HEK293 (cell line): ENCODE measurements around the gene NLGN4Y.

Source experiments
- CTCF ChIA-PET: fragments of 350-600 bp; formaldehyde crosslinking; extraction: SDS; loops from one replicate; lab custom pipeline; 2021; ENCODE audit warnings: antibody characterized with exemption; lab: Yijun Ruan, JAX
- POLR2A ChIA-PET: fragments of 300-600 bp; formaldehyde crosslinking; extraction: SDS; loops from one replicate; lab custom pipeline; 2020; ENCODE audit warnings: antibody characterized with exemption, inconsistent platforms; lab: Yijun Ruan, JAX
- H3K27ac ChIP-seq: fragments of 200-500 bp; sonication (Bioruptor generic); 2 replicates; pipeline ENCODE4 v1.5.1; 2014; ENCODE audit warnings: low read depth, low read length, control low read depth, inconsistent platforms; ENCODE audit errors: extremely low read depth
- H3K36me3 ChIP-seq, 2 experiments: fragments of 200-500 bp in 1 of 2; sonication (Bioruptor generic) in 1 of 2; 1 replicate in 1 of 2; 2 replicates in 1 of 2; pipeline ENCODE4 v1.5.1; 2014 to 2017; ENCODE audit warnings: inconsistent platforms in 2 of 2, low read length in 2 of 2; ENCODE audit not compliant: control insufficient read depth in 2 of 2, insufficient read depth in 1 of 2
- H3K4me1 ChIP-seq: fragments of 200-500 bp; sonication (Bioruptor generic); 2 replicates; pipeline ENCODE4 v1.5.1; 2014; ENCODE audit warnings: mild to moderate bottlenecking, low read length, inconsistent platforms; ENCODE audit not compliant: control insufficient read depth, insufficient read depth
- H3K4me3 ChIP-seq: 2 replicates; pipeline ENCODE4 v1.5.1; 2011; ENCODE audit warnings: low read depth, mild to moderate bottlenecking, control low read depth, low read length, moderate library complexity
- H3K9me3 ChIP-seq: fragments of 200-500 bp; sonication (Bioruptor generic); 2 replicates; pipeline ENCODE4 v1.5.1; 2014; ENCODE audit warnings: low read depth, low read length, inconsistent platforms; ENCODE audit not compliant: control insufficient read depth, insufficient read depth
- FEZF1 ChIP-seq: fragments of 450-650 bp; formaldehyde crosslinking; IDR thresholded peaks from 2 replicates; pipeline ENCODE4 v1.5.1; 2016; ENCODE audit warnings: missing biosample characterization, missing genetic modification characterization
- GFI1B ChIP-seq: fragments of 450-650 bp; formaldehyde crosslinking; IDR thresholded peaks from 2 replicates; pipeline ENCODE4 v1.5.1; 2016; ENCODE audit warnings: missing biosample characterization, missing genetic modification characterization
- HOXA7 ChIP-seq: sonication (generic); formaldehyde crosslinking; IDR thresholded peaks from 2 replicates; pipeline ENCODE4 v1.8.1; 2022; ENCODE audit warnings: missing genetic modification reagents, borderline replicate concordance
- OSR2 ChIP-seq: fragments of 450-650 bp; formaldehyde crosslinking; IDR thresholded peaks from 2 replicates; pipeline ENCODE4 v1.5.1; 2016; ENCODE audit warnings: missing biosample characterization, missing genetic modification characterization
- PRDM2 ChIP-seq: fragments of 450-650 bp; formaldehyde crosslinking; IDR thresholded peaks from 2 replicates; pipeline ENCODE4 v1.5.1; 2016; ENCODE audit warnings: missing biosample characterization, missing genetic modification characterization, borderline replicate concordance
- REST ChIP-seq: fragments of 450-650 bp; formaldehyde crosslinking; IDR thresholded peaks from 2 replicates; pipeline ENCODE4 v1.5.1; 2016; ENCODE audit warnings: missing biosample characterization, missing genetic modification characterization
- ZBTB10 ChIP-seq: fragments of 450-650 bp; formaldehyde crosslinking; IDR thresholded peaks from 2 replicates; pipeline ENCODE4 v1.5.1; 2016; ENCODE audit warnings: missing biosample characterization, missing genetic modification characterization
- ZBTB8A ChIP-seq: fragments of 450-650 bp; formaldehyde crosslinking; IDR thresholded peaks from 2 replicates; pipeline ENCODE4 v1.5.1; 2016; ENCODE audit warnings: missing biosample characterization, missing genetic modification characterization
- ZEB2 ChIP-seq: fragments of 450-650 bp; formaldehyde crosslinking; IDR thresholded peaks from 2 replicates; pipeline ENCODE4 v1.5.1; 2016; ENCODE audit warnings: missing biosample characterization, missing genetic modification characterization
- ZNF133 ChIP-seq: fragments of 450-650 bp; formaldehyde crosslinking; IDR thresholded peaks from 2 replicates; pipeline ENCODE4 v1.5.1; 2016; ENCODE audit warnings: missing biosample characterization, missing genetic modification characterization
- ZNF26 ChIP-seq: fragments of 450-650 bp; formaldehyde crosslinking; IDR thresholded peaks from 2 replicates; pipeline ENCODE4 v1.5.1; 2016; ENCODE audit warnings: missing biosample characterization, missing genetic modification characterization
- ZNF280D ChIP-seq: fragments of 450-650 bp; formaldehyde crosslinking; IDR thresholded peaks from 2 replicates; pipeline ENCODE4 v1.5.1; 2016; ENCODE audit warnings: missing biosample characterization, missing genetic modification characterization
- ZNF514 ChIP-seq: fragments of 450-650 bp; formaldehyde crosslinking; IDR thresholded peaks from 2 replicates; pipeline ENCODE4 v1.5.1; 2016; ENCODE audit warnings: missing biosample characterization, missing genetic modification characterization
- ZNF530 ChIP-seq: fragments of 450-650 bp; formaldehyde crosslinking; IDR thresholded peaks from 2 replicates; pipeline ENCODE4 v1.5.1; 2016; ENCODE audit warnings: low read depth, missing biosample characterization, missing genetic modification characterization
- ZNF544 ChIP-seq: fragments of 450-650 bp; formaldehyde crosslinking; IDR thresholded peaks from 2 replicates; pipeline ENCODE4 v1.5.0; 2017; ENCODE audit warnings: missing biosample characterization, missing genetic modification characterization
- ZNF670 ChIP-seq: fragments of 450-650 bp; formaldehyde crosslinking; IDR thresholded peaks from 2 replicates; pipeline ENCODE4 v1.5.1; 2016; ENCODE audit warnings: missing biosample characterization, missing genetic modification characterization, low read depth
- ZNF747 ChIP-seq: fragments of 450-650 bp; formaldehyde crosslinking; IDR thresholded peaks from 2 replicates; pipeline ENCODE4 v1.5.1; 2016; ENCODE audit warnings: missing biosample characterization, missing genetic modification characterization
- ZNF791 ChIP-seq: fragments of 450-650 bp; formaldehyde crosslinking; IDR thresholded peaks from 2 replicates; pipeline ENCODE4 v1.5.1; 2016; ENCODE audit warnings: missing biosample characterization, missing genetic modification characterization
- ZNF837 ChIP-seq: fragments of 450-650 bp; formaldehyde crosslinking; IDR thresholded peaks from 2 replicates; pipeline ENCODE4 v1.5.1; 2016; ENCODE audit warnings: missing biosample characterization, missing genetic modification characterization

NLGN4Y gene

GRCh38 chrY:14763600-14763999, 239.3 kb downstream of the NLGN4Y start:
- Histone ChIP-seq H3K4me3 (no peak overlapping the region), H3K9me3 (no peaks in the 10 kb centered on the region), H3K27ac (no peak overlapping the region), H3K4me1 (no peaks in the 10 kb centered on the region), H3K36me3 (no peaks in the 10 kb centered on the region)
- no peak for TF ChIP-seq ZNF791 (tag by site-specific recombination)
- no peak for TF ChIP-seq ZNF514 (tag by site-specific recombination)
- TF ChIP-seq ZEB2 (tag by site-specific recombination): no peak
- TF ChIP-seq ZNF747 (tag by site-specific recombination): no peak
- TF ChIP-seq ZNF544 (tag by site-specific recombination): no peak
- TF ChIP-seq ZNF26 (tag by site-specific recombination): no peak
- no peak for TF ChIP-seq ZBTB8A (tag by site-specific recombination)
- ChIA-PET CTCF (no interaction called here), POLR2A (no interaction called here)

GRCh38 chrY:14778208-14778607, 253.9 kb downstream of the NLGN4Y start:
- CTCF ChIA-PET: no interaction called here
- H3K9me3 ChIP-seq: no peaks in the 10 kb centered on the region
- no peak overlapping the region for H3K27ac ChIP-seq
- POLR2A ChIA-PET: no interaction called here
- no peaks in the 10 kb centered on the region for H3K4me1 ChIP-seq
- no peak overlapping the region for H3K4me3 ChIP-seq
- H3K36me3 ChIP-seq: no peaks in the 10 kb centered on the region
- TF ChIP-seq REST (tag by site-specific recombination) (no peak), ZNF530 (tag by site-specific recombination) (no peak), ZNF670 (tag by site-specific recombination) (no peak), PRDM2 (no peak), HOXA7 (CRISPR knock-in tag) (no peak), ZBTB10 (tag by site-specific recombination) (no peak), FEZF1 (tag by site-specific recombination) (no peak), ZNF837 (no peak), ZNF280D (tag by site-specific recombination) (no peak), GFI1B (tag by site-specific recombination) (no peak), OSR2 (tag by site-specific recombination) (no peak), ZNF133 (no peak)
